ENCODE results near the gene FNBP1. TPM values are rescaled to one million over a fixed set of nuclear protein-coding genes. Genes with fewer than 3 reads are reported as not detected.
"Not testable (repeated sequence)": the region's sequence is repeated elsewhere in the genome, so short reads cannot be mapped to it uniquely, and the experiment has no call there.

The FNBP1 gene
- total RNA-seq, 1 experiment from 2014 or later: 36.5 TPM

DNA sequence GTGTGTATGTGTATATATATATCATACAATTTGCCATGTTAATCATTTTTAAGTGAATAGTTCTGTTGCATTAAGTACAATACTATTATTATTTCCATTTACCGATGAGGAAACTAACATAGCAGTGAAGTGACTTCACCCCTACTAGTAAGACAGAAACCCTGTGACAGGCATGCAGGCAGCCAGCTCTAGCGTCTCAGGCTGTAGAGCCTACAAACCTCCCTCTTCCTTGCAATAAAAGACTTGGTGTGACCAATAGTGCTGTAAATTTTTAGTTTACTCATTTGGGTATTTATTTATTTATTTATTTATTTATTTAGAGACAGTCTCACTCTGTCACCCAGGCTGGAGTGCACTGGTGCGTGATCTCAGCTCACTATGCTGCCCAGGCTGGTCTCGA is 24.7 kb downstream of the FNBP1 start:
- Mint-ChIP-seq H3K9me3 (peaks cover 8% of the 10 kb centered on the region in 2 experiments), H3K36me3 (ENCODE audit: insufficient read depth in 1 of 3, low read depth in 3 of 3) (peaks cover 8 to 13% (median 9%) of the 10 kb centered on the region in 3 experiments), H3K4me1 (peaks cover 2% of the 10 kb centered on the region in 2 experiments; a peak in 2 of 4 replicates), H3K4me3 (no peak overlapping the region), H3K27me3 (ENCODE audit: low read depth) (no peaks in the 10 kb centered on the region), H3K27ac (no peak overlapping the region)
- H3K56ac ChIP-seq (ENCODE audit: insufficient read length, low read depth, low read length): no peak overlapping the region
- H3K9me3 ChIP-seq (ENCODE audit: control insufficient read depth, low read depth, low read length): no peaks in the 10 kb centered on the region
- no peak overlapping the region for H3K27ac ChIP-seq (ENCODE audit: insufficient read length, low read depth, low read length)
- H4K8ac ChIP-seq (replicated peaks; ENCODE audit: insufficient read length, low read depth, low read length): no peak overlapping the region
- H4K5ac ChIP-seq (ENCODE audit: insufficient read length, low read depth, low read length): no peak overlapping the region
- TF ChIP-seq, protein P1, sequence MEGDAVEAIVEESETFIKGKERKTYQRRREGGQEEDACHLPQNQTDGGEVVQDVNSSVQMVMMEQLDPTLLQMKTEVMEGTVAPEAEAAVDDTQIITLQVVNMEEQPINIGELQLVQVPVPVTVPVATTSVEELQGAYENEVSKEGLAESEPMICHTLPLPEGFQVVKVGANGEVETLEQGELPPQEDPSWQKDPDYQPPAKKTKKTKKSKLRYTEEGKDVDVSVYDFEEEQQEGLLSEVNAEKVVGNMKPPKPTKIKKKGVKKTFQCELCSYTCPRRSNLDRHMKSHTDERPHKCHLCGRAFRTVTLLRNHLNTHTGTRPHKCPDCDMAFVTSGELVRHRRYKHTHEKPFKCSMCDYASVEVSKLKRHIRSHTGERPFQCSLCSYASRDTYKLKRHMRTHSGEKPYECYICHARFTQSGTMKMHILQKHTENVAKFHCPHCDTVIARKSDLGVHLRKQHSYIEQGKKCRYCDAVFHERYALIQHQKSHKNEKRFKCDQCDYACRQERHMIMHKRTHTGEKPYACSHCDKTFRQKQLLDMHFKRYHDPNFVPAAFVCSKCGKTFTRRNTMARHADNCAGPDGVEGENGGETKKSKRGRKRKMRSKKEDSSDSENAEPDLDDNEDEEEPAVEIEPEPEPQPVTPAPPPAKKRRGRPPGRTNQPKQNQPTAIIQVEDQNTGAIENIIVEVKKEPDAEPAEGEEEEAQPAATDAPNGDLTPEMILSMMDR (conservative IDR thresholded peaks at IDR 0.05): no peak
- no peak overlapping the region for H3K9ac ChIP-seq (ENCODE audit: extremely low read depth, insufficient read length, low read length)
- no peak overlapping the region for H3T11ph ChIP-seq (ENCODE audit: low read length)
- no peak overlapping the region for H2BK12ac ChIP-seq (ENCODE audit: insufficient read length, low read depth, low read length)
- H2BK20ac ChIP-seq (ENCODE audit: low read depth, low read length, poor library complexity, severe bottlenecking): no peak overlapping the region
- H3K23ac ChIP-seq (ENCODE audit: insufficient read length, low read depth, low read length): no peak overlapping the region
- H2AFZ ChIP-seq (ENCODE audit: low read length): no peak overlapping the region
- no peak overlapping the region for H3K14ac ChIP-seq (ENCODE audit: insufficient read depth, low read length)
- WGBS (ENCODE audit: extremely low coverage, insufficient read length, low lambda C conversion rate): no CpG with 5 or more reads among the region's 4 CpGs
- no peak overlapping the region for H3K4ac ChIP-seq (ENCODE audit: low read depth, low read length)
- no peaks in the 10 kb centered on the region for H3K27me3 ChIP-seq (ENCODE audit: insufficient read depth, low read length)
- H2BK5ac ChIP-seq (ENCODE audit: insufficient read length, low read length): no peak overlapping the region
- H4K20me1 ChIP-seq (ENCODE audit: control insufficient read depth, insufficient read depth, insufficient read length): no peaks in the 10 kb centered on the region
- no peak overlapping the region for H2AK5ac ChIP-seq (ENCODE audit: insufficient read length, low read length)
- no peak overlapping the region for H4K91ac ChIP-seq (ENCODE audit: insufficient read length, low read depth, low read length)
- H3K23me2 ChIP-seq (ENCODE audit: insufficient read length, low read depth, low read length, poor library complexity, severe bottlenecking): no peaks in the 10 kb centered on the region
- H2BK120ac ChIP-seq (ENCODE audit: low read depth, low read length, poor library complexity, severe bottlenecking): no peak overlapping the region
- no peaks in the 10 kb centered on the region for H3K79me2 ChIP-seq (ENCODE audit: insufficient read depth, low read length)
- H3K4me1 ChIP-seq (ENCODE audit: insufficient read depth, low read length): no peaks in the 10 kb centered on the region; the same call in 1 of the 2 replicates
- H3K4me2 ChIP-seq (ENCODE audit: insufficient read depth, insufficient read length, low read length): no peak overlapping the region
- no peak for DNase-seq
- no peaks in the 10 kb centered on the region for H3K79me1 ChIP-seq (ENCODE audit: insufficient read depth, low read depth, low read length, poor library complexity, severe bottlenecking)
- no peak overlapping the region for H2BK15ac ChIP-seq (ENCODE audit: low read depth, low read length)
- H3K18ac ChIP-seq (ENCODE audit: insufficient read length, low read depth, low read length): no peak overlapping the region

DNA sequence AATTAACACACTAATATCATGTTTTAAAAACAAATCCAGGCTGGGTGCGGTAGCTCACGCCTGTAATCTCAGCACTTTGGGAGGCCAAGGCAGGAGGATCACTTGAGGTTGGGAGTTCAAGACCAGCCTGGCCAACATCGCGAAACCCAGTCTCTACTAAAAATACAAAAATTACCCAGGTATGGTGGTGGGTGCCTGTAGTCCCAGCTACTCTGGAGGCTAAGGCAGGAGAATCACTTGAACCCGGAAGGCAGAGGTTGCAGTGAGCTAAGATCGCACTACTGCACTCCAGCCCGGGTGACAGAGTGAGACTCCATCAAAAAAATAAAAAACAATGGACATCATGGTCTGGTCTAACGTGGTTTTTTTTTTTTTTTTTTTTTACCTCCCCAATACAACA is 25.5 kb downstream of the FNBP1 start:
- H2AK5ac ChIP-seq (ENCODE audit: insufficient read length, low read length); H3K23me2 ChIP-seq (ENCODE audit: insufficient read length, low read depth, low read length, poor library complexity, severe bottlenecking); H3K18ac ChIP-seq (ENCODE audit: insufficient read length, low read depth, low read length); H3K4me1 Mint-ChIP-seq; H3K56ac ChIP-seq (ENCODE audit: insufficient read length, low read depth, low read length); H4K91ac ChIP-seq (ENCODE audit: insufficient read length, low read depth, low read length); H2BK12ac ChIP-seq (ENCODE audit: insufficient read length, low read depth, low read length); H3K27ac Mint-ChIP-seq; H2AFZ ChIP-seq (ENCODE audit: low read length); H4K5ac ChIP-seq (ENCODE audit: insufficient read length, low read depth, low read length); H3K4me1 ChIP-seq (ENCODE audit: insufficient read depth, low read length); H2BK20ac ChIP-seq (ENCODE audit: low read depth, low read length, poor library complexity, severe bottlenecking); H2BK120ac ChIP-seq (ENCODE audit: low read depth, low read length, poor library complexity, severe bottlenecking); H3K9me3 Mint-ChIP-seq; H2BK15ac ChIP-seq (ENCODE audit: low read depth, low read length); H3K27me3 Mint-ChIP-seq (ENCODE audit: low read depth); H3K4ac ChIP-seq (ENCODE audit: low read depth, low read length); H3K4me3 Mint-ChIP-seq; H3T11ph ChIP-seq (ENCODE audit: low read length); H3K9me3 ChIP-seq (ENCODE audit: control insufficient read depth, low read depth, low read length); H4K8ac ChIP-seq (replicated peaks; ENCODE audit: insufficient read length, low read depth, low read length); H3K4me2 ChIP-seq (ENCODE audit: insufficient read depth, insufficient read length, low read length); H4K20me1 ChIP-seq (ENCODE audit: control insufficient read depth, insufficient read depth, insufficient read length); DNase-seq; H3K27ac ChIP-seq (ENCODE audit: insufficient read length, low read depth, low read length); H2BK5ac ChIP-seq (ENCODE audit: insufficient read length, low read length); H3K79me1 ChIP-seq (ENCODE audit: insufficient read depth, low read depth, low read length, poor library complexity, severe bottlenecking); H3K79me2 ChIP-seq (ENCODE audit: insufficient read depth, low read length); H3K27me3 ChIP-seq (ENCODE audit: insufficient read depth, low read length); H3K23ac ChIP-seq (ENCODE audit: insufficient read length, low read depth, low read length); H3K14ac ChIP-seq (ENCODE audit: insufficient read depth, low read length); H3K9ac ChIP-seq (ENCODE audit: extremely low read depth, insufficient read length, low read length): not testable (repeated sequence)
- H3K36me3 Mint-ChIP-seq (ENCODE audit: insufficient read depth in 1 of 3, low read depth in 3 of 3): peaks cover 8 to 13% (median 9%) of the 10 kb centered on the region in 3 experiments
- no CpG with 5 or more reads among the region's 8 CpGs for WGBS (ENCODE audit: extremely low coverage, insufficient read length, low lambda C conversion rate)
